OCI-LY7 (cell line): ENCODE data around the gene ENSA. TPM values are rescaled to one million over a fixed set of nuclear protein-coding genes. Genes with fewer than 3 reads are reported as not detected.
"Not testable (repeated sequence)": the region's sequence is repeated elsewhere in the genome, so short reads cannot be mapped to it uniquely, and the experiment has no call there.

Experiments
- BruUV-seq: library from RNA; stranded (reverse); fragments of 400-500 nt; replicated peaks from 2 replicates; lab custom pipeline; 2021; lab: Mats Ljungman, UMichigan
- CTCF ChIA-PET: fragments of 300-600 bp; sonication (Branson Sonifier 250); formaldehyde crosslinking; loops from one replicate; lab custom pipeline; 2022; ENCODE audit warnings: antibody characterized with exemption; ENCODE audit not compliant: unreplicated experiment; lab: Charles Lee
- POLR2A ChIA-PET: fragments of 300-600 bp; sonication (Branson Sonifier 250); formaldehyde crosslinking; loops from one replicate; lab custom pipeline; 2022; ENCODE audit warnings: antibody characterized with exemption; lab: Charles Lee
- DNase-seq: peaks from one replicate; pipeline ENCODE4 v3.0.0-alpha.2; 2015; ENCODE audit warnings: low spot score
- H2AFZ ChIP-seq: fragments of 200-600 bp; sonication (generic), shearing (Covaris generic); 2 replicates; pipeline ENCODE4 v1.6.1; 2014; ENCODE audit warnings: mild to moderate bottlenecking, antibody characterized with exemption, low read length, moderate library complexity
- H3K27ac ChIP-seq: fragments of 200-600 bp; sonication (generic); 2 replicates; pipeline ENCODE4 v1.5.1; 2014; ENCODE audit warnings: mixed run types, low read depth, mild to moderate bottlenecking, moderate library complexity, low read length, inconsistent platforms; ENCODE audit not compliant: poor library complexity, severe bottlenecking
- H3K36me3 ChIP-seq: fragments of 200-600 bp; sonication (generic); 2 replicates; pipeline ENCODE4 v1.6.1; 2014; ENCODE audit warnings: mild to moderate bottlenecking, antibody characterized with exemption, low read length, moderate library complexity, mixed read lengths; ENCODE audit not compliant: insufficient read depth
- H3K4me1 ChIP-seq: fragments of 200-600 bp; sonication (generic); 2 replicates; pipeline ENCODE4 v1.5.1; 2014; ENCODE audit warnings: mild to moderate bottlenecking, low read length; ENCODE audit not compliant: insufficient read depth, poor library complexity, severe bottlenecking
- H3K4me2 ChIP-seq: fragments of 200-600 bp; sonication (generic); 2 replicates; pipeline ENCODE4 v1.6.1; 2014; ENCODE audit warnings: mild to moderate bottlenecking, low read length
- H3K4me3 ChIP-seq: fragments of 200-600 bp; sonication (generic); 2 replicates; pipeline ENCODE4 v1.5.1; 2014; ENCODE audit warnings: mild to moderate bottlenecking, low read depth, low read length; ENCODE audit not compliant: poor library complexity, severe bottlenecking
- H3K79me2 ChIP-seq: fragments of 200-600 bp; sonication (generic); 2 replicates; pipeline ENCODE4 v1.6.1; 2016; ENCODE audit warnings: low read depth, mild to moderate bottlenecking, low read length, moderate library complexity, mixed read lengths; ENCODE audit not compliant: insufficient read depth
- H3K9me2 ChIP-seq: fragments of 200-600 bp; sonication (generic); 2 replicates; pipeline ENCODE4 v1.6.1; 2016; ENCODE audit warnings: mild to moderate bottlenecking, low read length, mixed read lengths; ENCODE audit not compliant: insufficient read depth
- H3K9me3 ChIP-seq: fragments of 200-600 bp; sonication (generic); 2 replicates; pipeline ENCODE4 v1.6.1; 2014; ENCODE audit warnings: mild to moderate bottlenecking, mixed run types, low read length, mixed read lengths
- H4K20me1 ChIP-seq: fragments of 200-600 bp; sonication (generic); 2 replicates; pipeline ENCODE4 v1.6.1; 2014; ENCODE audit warnings: mild to moderate bottlenecking, antibody characterized with exemption, low read length, moderate library complexity, mixed read lengths; ENCODE audit not compliant: insufficient read depth
- CTCF ChIP-seq: fragments of 200-600 bp; sonication (generic); conservative IDR thresholded peaks from 2 replicates; pipeline ENCODE4 v1.5.1; 2014; ENCODE audit warnings: mild to moderate bottlenecking, antibody characterized with exemption, low read length, moderate library complexity, mixed read lengths
- EZH2phosphoT487 ChIP-seq: fragments of 200-600 bp; sonication (generic); IDR thresholded peaks from 2 replicates; pipeline ENCODE4 v1.6.1; 2018; ENCODE audit warnings: low read depth, borderline replicate concordance, mild to moderate bottlenecking, mixed run types, antibody characterized with exemption, low read length, moderate library complexity, mixed read lengths
- intact Hi-C: fragments of 100-400 bp; cut with micrococcal nuclease; formaldehyde crosslinking; loops from one replicate; pipeline ENCODE4 v1.10.0; 2022; ENCODE audit not compliant: unreplicated experiment
- total RNA-seq, 2 experiments: library from RNA; depleted of rRNA in 1 of 2; stranded (reverse); fragments of >200 nt in 1 of 2; shearing (Covaris generic) in 1 of 2; gene quantifications; 2 replicates each; pipeline ENCODE4 v1.2.3, GENCODE V29; 2014 to 2022

Gene ENSA
- total RNA-seq, 2 experiments from 2014 or later: 97.1 to 164 TPM

GRCh38 chr1:150575072-150575489 lies 54.3 kb downstream of the ENSA start:
- Histone ChIP-seq H3K4me1 (peaks cover 62% of the 10 kb centered on the region), H3K4me2 (peak overlapping the region; percentile 99), H3K4me3 (peak overlapping the region; percentile 99), H3K9me3 (no peaks in the 10 kb centered on the region), H2AFZ (no peak overlapping the region), H3K36me3 (peaks cover 92% of the 10 kb centered on the region), H4K20me1 (peaks cover 50% of the 10 kb centered on the region), H3K79me2 (peaks cover 94% of the 10 kb centered on the region), H3K9me2 (no peaks in the 10 kb centered on the region), H3K27ac (peak overlapping the region; percentile 85)
- TF ChIP-seq CTCF (no peak), EZH2phosphoT487 (no peak)
- ChIA-PET CTCF (interaction anchor here (1.3 to 1.9 kb wide), 2 partner anchors 12 to 14 kb away, joined by 3 to 7 read pairs; no protein-coding TSS in a partner anchor), POLR2A (interaction anchor here (13.8 kb wide), 1 partner anchor 11 kb away, joined by 260 read pairs; no protein-coding TSS in a partner anchor)
- no peak for DNase-seq
- intact Hi-C loops: no loop called here
- no TSS peak for BruUV-seq

GRCh38 chr1:150574260-150575071 lies 54.9 kb downstream of the ENSA start:
- no peak overlapping the region for H2AFZ ChIP-seq
- H3K4me1 ChIP-seq: peaks cover 65% of the 10 kb centered on the region
- no TSS peak for BruUV-seq
- no peaks in the 10 kb centered on the region for H3K9me3 ChIP-seq
- TF ChIP-seq EZH2phosphoT487 (no peak), CTCF (no peak)
- peaks cover 50% of the 10 kb centered on the region for H4K20me1 ChIP-seq
- H3K4me2 ChIP-seq: peak overlapping the region; percentile 99
- intact Hi-C loops: no loop called here
- POLR2A ChIA-PET: interaction anchor here (13.8 kb wide), 1 partner anchor 10 kb away, joined by 260 read pairs; no protein-coding TSS in a partner anchor
- peaks cover 95% of the 10 kb centered on the region for H3K79me2 ChIP-seq
- peaks cover 98% of the 10 kb centered on the region for H3K36me3 ChIP-seq
- H3K9me2 ChIP-seq: no peaks in the 10 kb centered on the region
- DNase-seq: no peak
- peak overlapping the region; percentile 99 for H3K4me3 ChIP-seq
- CTCF ChIA-PET: interaction anchor here (1.3 to 1.9 kb wide), 2 partner anchors 11 to 14 kb away, joined by 3 to 7 read pairs; no protein-coding TSS in a partner anchor
- H3K27ac ChIP-seq: peak overlapping the region; percentile 85

- DNase-seq, BruUV-seq, H3K9me3 ChIP-seq, H2AFZ ChIP-seq, intact Hi-C loops, CTCF ChIA-PET, H3K9me2 ChIP-seq: not testable (repeated sequence)
- Histone ChIP-seq H3K79me2 (peaks cover 91% of the 10 kb centered on the region), H3K4me2 (peak overlapping the region; percentile 99), H3K4me3 (peak overlapping the region; percentile 49), H3K36me3 (peaks cover 91% of the 10 kb centered on the region), H3K4me1 (peaks cover 73% of the 10 kb centered on the region), H3K27ac (peak overlapping the region; percentile 85), H4K20me1 (peaks cover 44% of the 10 kb centered on the region)
- POLR2A ChIA-PET: interaction anchor here (13.8 kb wide), 1 partner anchor 10 kb away, joined by 260 read pairs; no protein-coding TSS in a partner anchor
Observed at GRCh38 chr1:150573648-150574071, 55.8 kb downstream of the ENSA start.
